OCI-M2 (cell line): ENCODE measurements around the gene MAPK8IP1.
"Not testable (repeated sequence)": the region's sequence is repeated elsewhere in the genome, so short reads cannot be mapped to it uniquely, and the experiment has no call there.

ENCODE experiments used
- DNase-seq: peaks from one replicate; lab custom pipeline; 2025; ENCODE audit not compliant: unreplicated experiment; lab: John Stamatoyannopoulos, UW

MAPK8IP1 gene

GRCh38 chr11:45889555-45889954 lies 4.1 kb downstream of the MAPK8IP1 start:
- no peak for DNase-seq

- no peak for DNase-seq
Observed at GRCh38 chr11:45889966-45890365, 4.5 kb downstream of the MAPK8IP1 start.

GRCh38 chr11:45890886-45891550 lies 5.6 kb downstream of the MAPK8IP1 start:
- DNase-seq = no peak

- DNase-seq = no peak
Observed at GRCh38 chr11:45892856-45893255, 7.4 kb downstream of the MAPK8IP1 start.

- DNase-seq = no peak
Observed at GRCh38 chr11:45894555-45895247, 9.2 kb downstream of the MAPK8IP1 start.

- DNase-seq = no peak
Observed at GRCh38 chr11:45895553-45896259, 10.3 kb downstream of the MAPK8IP1 start.

- DNase-seq = no peak
Observed at GRCh38 chr11:45896422-45896984, 11.1 kb downstream of the MAPK8IP1 start.

GRCh38 chr11:45897556-45897955 lies 12.1 kb downstream of the MAPK8IP1 start:
- no peak for DNase-seq

- no peak for DNase-seq
Observed at GRCh38 chr11:45899086-45899447, 13.6 kb downstream of the MAPK8IP1 start.

GRCh38 chr11:45899448-45900174 lies 14.2 kb downstream of the MAPK8IP1 start:
- no peak for DNase-seq

- not testable (repeated sequence) for DNase-seq
Observed at GRCh38 chr11:45900175-45900800, 14.8 kb downstream of the MAPK8IP1 start.

- DNase-seq = no peak
Observed at GRCh38 chr11:45900916-45901617, 15.6 kb downstream of the MAPK8IP1 start.

- DNase-seq = no peak
Observed at GRCh38 chr11:45901626-45902025, 16.2 kb downstream of the MAPK8IP1 start.

GRCh38 chr11:45902452-45903380 lies 17.3 kb downstream of the MAPK8IP1 start:
- no peak for DNase-seq

- no peak for DNase-seq
Observed at GRCh38 chr11:45904309-45904915, 19.0 kb downstream of the MAPK8IP1 start.

- no peak for DNase-seq
Observed at GRCh38 chr11:45905095-45905494, 19.6 kb downstream of the MAPK8IP1 start.

- DNase-seq = not testable (repeated sequence)
Observed at GRCh38 chr11:45905576-45905975, 20.1 kb downstream of the MAPK8IP1 start.

- DNase-seq = no peak
Observed at GRCh38 chr11:45906096-45906682, 20.7 kb downstream of the MAPK8IP1 start.
